Measurements from ENCODE around the gene NBPF3.
"Not testable (repeated sequence)": the region's sequence is repeated elsewhere in the genome, so short reads cannot be mapped to it uniquely, and the experiment has no call there.

The NBPF3 gene

GRCh38 chr1:21438646-21439312 lies 1.2 kb upstream of the NBPF3 start:
- not testable (repeated sequence) for DNase-seq (ENCODE audit: low read depth, low spot score)

GRCh38 chr1:21439345-21439720 lies 604 bp upstream of the NBPF3 start:
- DNase-seq (ENCODE audit: low read depth, low spot score) = no peak

- peak; percentile 35 for DNase-seq (ENCODE audit: low read depth, low spot score)
Measured at GRCh38 chr1:21440630-21441125, 741 bp downstream of the NBPF3 start.

GRCh38 chr1:21446647-21447046 lies 6.7 kb downstream of the NBPF3 start:
- not testable (repeated sequence) for DNase-seq (ENCODE audit: low read depth, low spot score)

GRCh38 chr1:21447311-21447710 lies 7.4 kb downstream of the NBPF3 start:
- no peak for DNase-seq (ENCODE audit: low read depth, low spot score)

- peak; percentile 70 for DNase-seq (ENCODE audit: low read depth, low spot score)
Measured at GRCh38 chr1:21449906-21450305, 10.0 kb downstream of the NBPF3 start.

GRCh38 chr1:21451212-21451611 lies 11.3 kb downstream of the NBPF3 start:
- DNase-seq (ENCODE audit: low read depth, low spot score) = peak; percentile 53

GRCh38 chr1:21451981-21452411 lies 12.1 kb downstream of the NBPF3 start:
- peak; percentile 31 for DNase-seq (ENCODE audit: low read depth, low spot score)

- DNase-seq (ENCODE audit: low read depth, low spot score) = peak; percentile 24
Measured at GRCh38 chr1:21453964-21454614, 14.2 kb downstream of the NBPF3 start.

- not testable (repeated sequence) for DNase-seq (ENCODE audit: low read depth, low spot score)
Measured at GRCh38 chr1:21454904-21455303, 15.0 kb downstream of the NBPF3 start.

GRCh38 chr1:21457654-21458053 lies 17.7 kb downstream of the NBPF3 start:
- no peak for DNase-seq (ENCODE audit: low read depth, low spot score)

- DNase-seq (ENCODE audit: low read depth, low spot score) = not testable (repeated sequence)
Measured at GRCh38 chr1:21465127-21465526, 25.2 kb downstream of the NBPF3 start.

GRCh38 chr1:21467946-21468345 lies 28.0 kb downstream of the NBPF3 start:
- DNase-seq (ENCODE audit: low read depth, low spot score) = not testable (repeated sequence)

- no peak for DNase-seq (ENCODE audit: low read depth, low spot score)
Measured at GRCh38 chr1:21468599-21468998, 28.7 kb downstream of the NBPF3 start.

GRCh38 chr1:21469581-21469980 lies 29.6 kb downstream of the NBPF3 start:
- no peak for DNase-seq (ENCODE audit: low read depth, low spot score)

- no peak for DNase-seq (ENCODE audit: low read depth, low spot score)
Measured at GRCh38 chr1:21472861-21473260, 32.9 kb downstream of the NBPF3 start.

GRCh38 chr1:21478356-21478755 lies 38.4 kb downstream of the NBPF3 start:
- DNase-seq (ENCODE audit: low read depth, low spot score) = no peak

- not testable (repeated sequence) for DNase-seq (ENCODE audit: low read depth, low spot score)
Measured at GRCh38 chr1:21483881-21484280, 43.9 kb downstream of the NBPF3 start.

- no peak for DNase-seq (ENCODE audit: low read depth, low spot score)
Measured at GRCh38 chr1:21489146-21489545, 49.2 kb downstream of the NBPF3 start.

- DNase-seq (ENCODE audit: low read depth, low spot score) = peak; percentile 58
Measured at GRCh38 chr1:21490774-21491487, 51.0 kb downstream of the NBPF3 start.

- peak; percentile 61 for DNase-seq (ENCODE audit: low read depth, low spot score)
Measured at GRCh38 chr1:21491488-21492355, 51.8 kb downstream of the NBPF3 start.

- DNase-seq (ENCODE audit: low read depth, low spot score) = no peak
Measured at GRCh38 chr1:21492356-21492625, 52.4 kb downstream of the NBPF3 start.
